Measurements from ENCODE around the gene NUDT3. TPM values are rescaled to one million over a fixed set of nuclear protein-coding genes. Genes with fewer than 3 reads are reported as not detected.

The NUDT3 gene
- total RNA-seq, 2 donors from 2014 or later, result 11.9 to 16.2 TPM

DNA sequence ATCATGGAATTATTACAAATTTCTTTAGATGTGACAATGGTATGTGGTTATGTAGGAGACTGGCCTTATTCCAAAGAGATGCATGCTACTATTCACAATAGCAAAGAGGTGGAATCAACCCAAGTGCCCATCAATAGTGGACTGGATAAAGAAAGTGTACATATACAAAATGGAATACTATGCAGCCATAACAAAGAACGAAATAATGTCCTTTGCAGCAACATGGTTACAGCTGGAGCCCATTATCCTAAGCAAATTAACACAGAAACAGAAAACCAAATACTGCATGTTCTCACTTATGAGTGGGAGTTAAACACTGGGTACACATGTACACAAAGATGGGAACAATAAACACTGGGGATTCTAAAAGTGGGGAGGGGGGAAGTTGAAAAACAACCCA, 69.7 kb downstream of the NUDT3 start:
- intact Hi-C loops (cut with DNase I), result no loop called here
- Histone ChIP-seq H3K27me3 (no peaks in the 10 kb centered on the region), H3K36me3 (no peaks in the 10 kb centered on the region), H3K9me3 (no peaks in the 10 kb centered on the region), H3K4me1 (no peaks in the 10 kb centered on the region), H3K27ac (no peak overlapping the region), H3K4me3 (no peak overlapping the region), H3K9ac (ENCODE audit: low read depth in 2 of 2, low read length in 2 of 2) (no peak overlapping the region)
- TF ChIP-seq, protein P1, sequence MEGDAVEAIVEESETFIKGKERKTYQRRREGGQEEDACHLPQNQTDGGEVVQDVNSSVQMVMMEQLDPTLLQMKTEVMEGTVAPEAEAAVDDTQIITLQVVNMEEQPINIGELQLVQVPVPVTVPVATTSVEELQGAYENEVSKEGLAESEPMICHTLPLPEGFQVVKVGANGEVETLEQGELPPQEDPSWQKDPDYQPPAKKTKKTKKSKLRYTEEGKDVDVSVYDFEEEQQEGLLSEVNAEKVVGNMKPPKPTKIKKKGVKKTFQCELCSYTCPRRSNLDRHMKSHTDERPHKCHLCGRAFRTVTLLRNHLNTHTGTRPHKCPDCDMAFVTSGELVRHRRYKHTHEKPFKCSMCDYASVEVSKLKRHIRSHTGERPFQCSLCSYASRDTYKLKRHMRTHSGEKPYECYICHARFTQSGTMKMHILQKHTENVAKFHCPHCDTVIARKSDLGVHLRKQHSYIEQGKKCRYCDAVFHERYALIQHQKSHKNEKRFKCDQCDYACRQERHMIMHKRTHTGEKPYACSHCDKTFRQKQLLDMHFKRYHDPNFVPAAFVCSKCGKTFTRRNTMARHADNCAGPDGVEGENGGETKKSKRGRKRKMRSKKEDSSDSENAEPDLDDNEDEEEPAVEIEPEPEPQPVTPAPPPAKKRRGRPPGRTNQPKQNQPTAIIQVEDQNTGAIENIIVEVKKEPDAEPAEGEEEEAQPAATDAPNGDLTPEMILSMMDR (IDR thresholded peaks at IDR 0.05), result no peak
- DNase-seq, result no peak

DNA sequence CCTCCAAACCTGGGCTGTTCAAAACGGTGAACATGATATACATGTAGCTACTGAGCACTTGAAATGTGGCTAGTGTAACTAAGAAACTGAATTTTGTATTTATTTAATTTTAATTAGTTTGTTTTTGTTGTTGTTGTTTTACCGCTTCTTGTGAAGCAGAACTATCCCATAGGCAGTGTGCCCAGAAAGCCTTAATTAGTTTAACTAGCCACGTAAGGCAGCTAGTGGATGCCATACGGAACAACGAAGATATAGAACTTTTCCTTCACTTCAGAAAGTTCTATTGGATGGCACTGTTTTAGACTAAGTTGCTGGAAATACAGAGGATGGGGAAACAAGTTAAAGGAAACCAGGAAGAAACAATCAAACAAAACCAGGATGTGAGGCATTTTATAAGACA, 70.6 kb downstream of the NUDT3 start:
- H3K36me3 ChIP-seq, result no peaks in the 10 kb centered on the region
- intact Hi-C loops (cut with DNase I), result no loop called here

DNA sequence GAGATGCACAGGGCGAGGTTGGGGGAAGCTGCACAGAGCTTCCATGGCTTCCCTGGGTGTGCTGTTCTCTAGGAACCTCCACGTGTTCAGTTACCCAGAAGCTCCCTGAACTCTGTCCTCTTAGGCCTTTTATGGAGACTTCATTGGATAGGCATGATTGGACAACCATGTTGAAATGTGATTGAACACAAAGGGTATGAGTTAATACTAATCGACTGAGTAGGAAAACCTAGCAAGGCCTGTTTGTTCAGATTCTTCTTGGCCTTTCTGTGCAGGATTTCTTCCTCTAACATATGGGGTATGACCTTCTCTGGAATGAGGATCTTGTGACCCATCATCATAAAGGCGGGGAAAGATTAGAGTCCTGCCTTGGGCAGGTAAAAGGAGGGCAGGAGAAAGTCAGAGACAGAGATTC, 73.0 kb downstream of the NUDT3 start:
- Histone ChIP-seq H3K36me3 (no peaks in the 10 kb centered on the region), H3K9me3 (no peaks in the 10 kb centered on the region), H3K4me1 (no peaks in the 10 kb centered on the region), H3K27me3 (no peaks in the 10 kb centered on the region), H3K9ac (ENCODE audit: low read depth in 2 of 2, low read length in 2 of 2) (no peak overlapping the region), H3K4me3 (no peak overlapping the region), H3K27ac (no peak overlapping the region)
- TF ChIP-seq, protein P1 (IDR thresholded peaks at IDR 0.05), result no peak
- no peak for DNase-seq
- intact Hi-C loops (cut with DNase I), result loop anchor here (10.0 kb wide), 1 partner anchor 55 kb away; no protein-coding TSS in a partner anchor

More for the DNA sequence above, 70.6 kb downstream of the NUDT3 start:
- Histone ChIP-seq H3K27ac (no peak overlapping the region), H3K4me3 (no peak overlapping the region), H3K4me1 (no peaks in the 10 kb centered on the region), H3K27me3 (no peaks in the 10 kb centered on the region), H3K9me3 (no peaks in the 10 kb centered on the region), H3K9ac (ENCODE audit: low read depth in 2 of 2, low read length in 2 of 2) (no peak overlapping the region)
- no peak for DNase-seq
- TF ChIP-seq, protein P1 (IDR thresholded peaks at IDR 0.05), result no peak

DNA sequence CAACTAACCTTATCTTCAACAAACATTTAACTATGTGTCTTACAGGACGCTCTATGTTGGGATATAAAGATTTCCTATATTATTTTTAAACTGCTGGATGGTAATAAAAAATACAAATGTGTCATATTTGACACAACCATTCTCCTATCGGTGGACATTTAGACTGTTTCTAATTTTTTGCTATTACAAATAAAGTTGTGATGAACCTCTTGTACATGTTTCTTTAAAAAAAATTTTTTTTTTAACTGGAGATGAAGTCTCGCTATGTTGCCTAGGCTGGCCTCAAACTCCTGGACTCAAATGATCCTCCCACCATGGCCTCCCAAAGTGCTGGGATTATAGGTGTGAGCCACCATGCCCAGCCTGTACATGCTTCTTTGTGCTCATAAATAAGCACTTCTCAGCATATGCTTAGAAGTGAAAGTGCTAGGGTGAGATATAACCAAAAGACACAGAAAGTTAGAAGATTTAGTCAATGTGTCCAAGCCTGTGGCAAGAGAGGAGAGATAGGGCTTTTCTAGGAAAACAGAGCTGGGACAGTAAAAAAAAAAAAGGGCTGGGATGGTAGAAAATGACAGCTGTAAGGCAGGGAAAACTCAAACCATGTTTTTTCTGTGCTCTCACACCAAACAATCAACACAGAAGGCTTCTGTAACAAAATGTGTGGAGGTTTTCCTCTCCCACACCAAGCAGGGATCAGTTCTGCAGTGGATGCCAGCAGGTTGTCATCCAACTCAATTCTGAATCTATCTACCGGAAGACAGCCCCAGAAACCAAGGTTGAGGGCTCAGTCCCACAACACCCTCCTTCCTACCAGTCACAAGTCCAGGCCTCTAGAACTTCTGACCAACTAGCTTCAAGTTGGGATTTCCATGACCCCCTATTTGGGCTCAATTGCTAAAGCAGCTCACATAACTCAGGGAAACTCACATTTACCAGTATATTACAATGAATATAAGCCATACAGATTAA, 73.7 kb downstream of the NUDT3 start:
- DNase-seq, result no peak
- no peaks in the 10 kb centered on the region for H3K27me3 ChIP-seq
- no peaks in the 10 kb centered on the region for H3K9me3 ChIP-seq
- no peak overlapping the region for H3K4me3 ChIP-seq
- TF ChIP-seq, protein P1 (IDR thresholded peaks at IDR 0.05), result no peak
- intact Hi-C loops (cut with DNase I), result loop anchor here (10.0 kb wide), 1 partner anchor 56 kb away; no protein-coding TSS in a partner anchor
- H3K27ac ChIP-seq, result no peak overlapping the region
- no peaks in the 10 kb centered on the region for H3K4me1 ChIP-seq
- H3K36me3 ChIP-seq, result no peaks in the 10 kb centered on the region
- H3K9ac ChIP-seq (ENCODE audit: low read depth in 2 of 2, low read length in 2 of 2), result no peak overlapping the region

DNA sequence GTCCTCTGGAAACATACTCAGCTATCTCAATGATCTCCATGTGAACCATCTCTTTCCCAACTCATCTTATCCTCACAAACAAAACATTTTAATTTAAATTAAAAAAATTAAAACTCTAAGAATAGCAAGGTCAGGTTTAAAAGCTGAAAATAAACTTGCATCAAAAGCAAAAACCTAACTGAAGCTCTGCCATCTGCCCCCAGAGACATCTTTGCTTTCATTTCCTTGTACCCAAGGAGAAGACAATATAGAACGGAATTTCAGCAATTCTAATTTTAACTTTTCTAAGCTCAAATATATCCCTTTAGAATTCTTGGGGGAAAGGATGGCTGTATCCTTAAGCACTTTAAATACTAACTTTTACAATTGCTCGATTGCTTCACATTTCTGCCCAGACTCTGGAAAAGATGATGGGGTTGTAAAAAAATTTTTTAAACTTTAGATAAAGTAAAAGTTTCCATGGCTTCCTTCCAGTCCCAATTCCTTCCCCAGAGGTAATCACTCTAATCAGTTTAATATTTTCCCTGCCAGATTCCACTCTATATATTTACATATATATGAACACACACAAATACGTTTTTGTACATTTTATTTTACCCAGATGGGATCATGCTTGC, 74.5 kb downstream of the NUDT3 start:
- Histone ChIP-seq H3K36me3 (no peaks in the 10 kb centered on the region), H3K4me3 (no peak overlapping the region), H3K27me3 (no peaks in the 10 kb centered on the region), H3K4me1 (no peaks in the 10 kb centered on the region), H3K9me3 (no peaks in the 10 kb centered on the region), H3K9ac (ENCODE audit: low read depth in 2 of 2, low read length in 2 of 2) (no peak overlapping the region), H3K27ac (no peak overlapping the region)
- intact Hi-C loops (cut with DNase I), result loop anchor here (10.0 kb wide), 1 partner anchor 57 kb away; no protein-coding TSS in a partner anchor
- DNase-seq, result no peak
- TF ChIP-seq, protein P1 (IDR thresholded peaks at IDR 0.05), result no peak

All from colonic mucosa (tissue), 4 donors.